Measurements from ENCODE around the gene DAGLB.

The DAGLB gene

DNA sequence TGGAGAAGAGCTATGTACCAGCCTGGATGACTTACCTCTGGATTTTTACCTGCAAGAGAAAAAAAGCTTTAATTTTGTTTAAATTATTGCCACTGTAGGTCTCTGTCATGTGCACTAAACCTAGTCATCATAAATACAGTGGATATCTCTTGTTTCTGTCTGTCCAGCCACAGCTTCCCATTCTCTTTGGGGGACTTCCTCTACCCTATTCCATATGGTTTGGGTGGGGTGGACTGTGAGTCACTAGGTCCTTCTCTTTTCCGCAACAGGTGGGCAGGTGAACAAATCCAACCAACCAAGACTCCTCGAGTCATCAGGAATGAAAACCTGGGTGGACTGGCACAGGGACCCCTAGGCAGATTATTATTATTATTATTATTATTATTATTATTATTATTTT, 88.0 kb downstream of the DAGLB start:
- Histone ChIP-seq H3K4me3 (ENCODE audit: low read depth in 1 of 2, low read length in 1 of 2) (no peak overlapping the region), H3K4me1 (ENCODE audit: control insufficient read depth in 1 of 2, insufficient read depth in 1 of 2, low read depth in 1 of 2, low read length in 1 of 2) (peaks cover 0 to 6% of the 10 kb centered on the region in 2 experiments), H3K9me3 (no peaks in the 10 kb centered on the region), H3K36me3 (no peaks in the 10 kb centered on the region), H3K27me3 (no peaks in the 10 kb centered on the region), H3K27ac (no peak overlapping the region)
- TF ChIP-seq, protein P1, sequence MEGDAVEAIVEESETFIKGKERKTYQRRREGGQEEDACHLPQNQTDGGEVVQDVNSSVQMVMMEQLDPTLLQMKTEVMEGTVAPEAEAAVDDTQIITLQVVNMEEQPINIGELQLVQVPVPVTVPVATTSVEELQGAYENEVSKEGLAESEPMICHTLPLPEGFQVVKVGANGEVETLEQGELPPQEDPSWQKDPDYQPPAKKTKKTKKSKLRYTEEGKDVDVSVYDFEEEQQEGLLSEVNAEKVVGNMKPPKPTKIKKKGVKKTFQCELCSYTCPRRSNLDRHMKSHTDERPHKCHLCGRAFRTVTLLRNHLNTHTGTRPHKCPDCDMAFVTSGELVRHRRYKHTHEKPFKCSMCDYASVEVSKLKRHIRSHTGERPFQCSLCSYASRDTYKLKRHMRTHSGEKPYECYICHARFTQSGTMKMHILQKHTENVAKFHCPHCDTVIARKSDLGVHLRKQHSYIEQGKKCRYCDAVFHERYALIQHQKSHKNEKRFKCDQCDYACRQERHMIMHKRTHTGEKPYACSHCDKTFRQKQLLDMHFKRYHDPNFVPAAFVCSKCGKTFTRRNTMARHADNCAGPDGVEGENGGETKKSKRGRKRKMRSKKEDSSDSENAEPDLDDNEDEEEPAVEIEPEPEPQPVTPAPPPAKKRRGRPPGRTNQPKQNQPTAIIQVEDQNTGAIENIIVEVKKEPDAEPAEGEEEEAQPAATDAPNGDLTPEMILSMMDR (IDR thresholded peaks at IDR 0.05), result no peak
